C4-2B (cell line): ENCODE measurements around the gene DPEP2.

Experiments used
- ZFX ChIP-seq: fragments of 450-650 bp; IDR thresholded peaks from 2 replicates; pipeline ENCODE4 v1.6.1; 2017
- TF ChIP-seq, protein P1 (sequence below): fragments of 450-650 bp; conservative IDR thresholded peaks from 2 replicates; pipeline ENCODE4 v1.5.1; 2017; ENCODE audit warnings: mild to moderate bottlenecking

DNA sequence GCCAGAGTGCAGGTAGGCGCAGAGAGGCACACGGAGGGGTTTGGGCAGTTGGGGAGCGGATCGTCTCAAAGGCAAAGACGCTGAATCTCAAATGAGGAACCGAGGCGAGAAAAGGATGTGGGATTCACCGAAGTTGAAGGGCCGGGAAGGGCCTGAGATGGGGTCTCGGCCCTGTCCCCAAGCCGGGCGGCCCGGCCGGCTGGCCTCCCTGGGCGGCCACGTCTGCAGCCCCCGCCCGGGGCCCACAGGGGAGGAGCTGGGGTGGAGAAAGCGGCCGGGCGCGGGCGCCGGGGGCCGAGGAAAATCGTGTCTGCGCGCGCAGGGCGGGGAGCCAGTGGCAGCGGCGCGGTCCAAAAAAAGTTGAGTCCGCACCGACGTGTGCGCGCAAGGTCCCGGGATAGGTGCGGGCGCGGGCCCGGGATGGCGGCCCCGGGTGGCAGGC is 31.3 kb downstream of the DPEP2 start:
- TF ChIP-seq, protein P1, sequence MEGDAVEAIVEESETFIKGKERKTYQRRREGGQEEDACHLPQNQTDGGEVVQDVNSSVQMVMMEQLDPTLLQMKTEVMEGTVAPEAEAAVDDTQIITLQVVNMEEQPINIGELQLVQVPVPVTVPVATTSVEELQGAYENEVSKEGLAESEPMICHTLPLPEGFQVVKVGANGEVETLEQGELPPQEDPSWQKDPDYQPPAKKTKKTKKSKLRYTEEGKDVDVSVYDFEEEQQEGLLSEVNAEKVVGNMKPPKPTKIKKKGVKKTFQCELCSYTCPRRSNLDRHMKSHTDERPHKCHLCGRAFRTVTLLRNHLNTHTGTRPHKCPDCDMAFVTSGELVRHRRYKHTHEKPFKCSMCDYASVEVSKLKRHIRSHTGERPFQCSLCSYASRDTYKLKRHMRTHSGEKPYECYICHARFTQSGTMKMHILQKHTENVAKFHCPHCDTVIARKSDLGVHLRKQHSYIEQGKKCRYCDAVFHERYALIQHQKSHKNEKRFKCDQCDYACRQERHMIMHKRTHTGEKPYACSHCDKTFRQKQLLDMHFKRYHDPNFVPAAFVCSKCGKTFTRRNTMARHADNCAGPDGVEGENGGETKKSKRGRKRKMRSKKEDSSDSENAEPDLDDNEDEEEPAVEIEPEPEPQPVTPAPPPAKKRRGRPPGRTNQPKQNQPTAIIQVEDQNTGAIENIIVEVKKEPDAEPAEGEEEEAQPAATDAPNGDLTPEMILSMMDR = no peak
- no peak for TF ChIP-seq ZFX
